Dedifferentiated amniotic fluid mesenchymal stem cell (primary cell): ENCODE measurements around the gene DRC7.
A peak's percentile ranks its signal among the peaks of the same experiment; 100 is the strongest.

Source experiments
- DNase-seq: peaks from one replicate; pipeline ENCODE4 v3.0.0-alpha.2; 2016; ENCODE audit errors: extremely low spot score

Gene DRC7, protein sequence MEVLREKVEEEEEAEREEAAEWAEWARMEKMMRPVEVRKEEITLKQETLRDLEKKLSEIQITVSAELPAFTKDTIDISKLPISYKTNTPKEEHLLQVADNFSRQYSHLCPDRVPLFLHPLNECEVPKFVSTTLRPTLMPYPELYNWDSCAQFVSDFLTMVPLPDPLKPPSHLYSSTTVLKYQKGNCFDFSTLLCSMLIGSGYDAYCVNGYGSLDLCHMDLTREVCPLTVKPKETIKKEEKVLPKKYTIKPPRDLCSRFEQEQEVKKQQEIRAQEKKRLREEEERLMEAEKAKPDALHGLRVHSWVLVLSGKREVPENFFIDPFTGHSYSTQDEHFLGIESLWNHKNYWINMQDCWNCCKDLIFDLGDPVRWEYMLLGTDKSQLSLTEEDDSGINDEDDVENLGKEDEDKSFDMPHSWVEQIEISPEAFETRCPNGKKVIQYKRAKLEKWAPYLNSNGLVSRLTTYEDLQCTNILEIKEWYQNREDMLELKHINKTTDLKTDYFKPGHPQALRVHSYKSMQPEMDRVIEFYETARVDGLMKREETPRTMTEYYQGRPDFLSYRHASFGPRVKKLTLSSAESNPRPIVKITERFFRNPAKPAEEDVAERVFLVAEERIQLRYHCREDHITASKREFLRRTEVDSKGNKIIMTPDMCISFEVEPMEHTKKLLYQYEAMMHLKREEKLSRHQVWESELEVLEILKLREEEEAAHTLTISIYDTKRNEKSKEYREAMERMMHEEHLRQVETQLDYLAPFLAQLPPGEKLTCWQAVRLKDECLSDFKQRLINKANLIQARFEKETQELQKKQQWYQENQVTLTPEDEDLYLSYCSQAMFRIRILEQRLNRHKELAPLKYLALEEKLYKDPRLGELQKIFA

DNA sequence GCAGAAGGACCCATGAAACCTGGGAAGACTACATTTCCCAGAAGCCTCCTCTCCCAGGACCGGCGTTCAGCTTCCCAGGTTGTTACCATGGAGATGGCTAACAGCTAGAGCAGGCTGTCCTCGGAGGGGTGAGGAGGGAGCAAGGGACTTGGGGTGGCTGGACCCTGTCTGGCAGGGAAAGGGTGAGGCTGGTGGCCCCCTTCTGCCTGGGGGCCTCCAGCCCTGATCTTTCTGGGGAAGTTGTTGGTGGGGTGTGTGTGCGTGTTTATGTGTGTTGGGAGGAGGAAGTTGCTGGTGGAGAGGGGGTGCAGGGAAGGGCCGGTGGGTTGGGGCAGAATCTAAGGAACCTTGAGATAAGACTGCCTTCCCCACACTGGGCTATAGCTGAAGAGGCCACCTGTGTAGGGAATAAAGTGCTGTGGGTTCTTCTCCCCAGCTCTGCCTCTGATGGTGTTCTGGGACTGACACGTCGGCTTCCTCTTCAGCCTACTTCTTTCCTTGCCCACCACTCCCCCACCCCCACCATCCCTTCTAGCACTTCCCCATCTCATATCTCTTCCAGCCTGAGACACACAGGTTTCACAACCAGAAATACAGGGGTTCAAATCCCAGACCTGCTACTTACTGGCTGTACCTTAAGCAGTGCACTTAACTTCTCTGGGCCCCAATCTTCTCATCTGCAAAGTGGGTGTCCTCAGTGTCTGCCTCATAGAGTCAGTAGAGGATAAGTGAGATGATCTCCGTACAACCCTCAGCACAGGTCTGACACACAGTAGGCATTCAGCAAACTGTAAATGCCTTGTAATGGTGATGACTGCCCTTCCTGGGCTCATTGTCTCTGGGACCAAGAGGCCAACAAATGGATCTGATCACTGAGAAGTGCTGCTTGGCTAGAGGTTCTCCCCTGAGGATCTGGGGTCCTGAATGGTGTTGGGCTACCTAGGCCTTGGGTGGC is at the start of gene DRC7:
Gene DRC7, plus strand, starts transcription at position 82 of the 955 bp plus-strand sequence. CDS start 3,144 bp downstream, outside the sequence.
- DNase-seq = no peak

DNA sequence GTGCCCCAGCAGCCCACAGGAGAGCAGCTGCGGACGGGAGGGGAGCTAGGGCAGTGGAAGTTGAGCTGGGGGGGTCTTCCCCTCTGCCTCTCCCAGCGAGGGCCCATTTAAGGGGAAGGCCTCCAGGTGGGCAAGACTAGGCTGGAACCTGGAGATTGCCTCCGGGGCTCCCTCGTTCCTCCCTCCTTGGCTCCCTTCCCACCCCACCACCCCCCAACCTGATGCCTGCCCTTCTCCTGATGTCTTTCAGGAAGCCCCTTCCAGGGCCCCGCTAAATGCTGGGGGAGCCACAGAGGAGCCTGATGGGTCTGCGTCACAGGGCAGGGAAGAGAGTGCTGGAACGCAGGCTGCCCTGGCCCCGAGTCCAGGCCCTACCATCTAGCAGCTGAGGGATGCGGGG is 49.4 kb upstream of the DRC7 start:
- no peak for DNase-seq

DNA sequence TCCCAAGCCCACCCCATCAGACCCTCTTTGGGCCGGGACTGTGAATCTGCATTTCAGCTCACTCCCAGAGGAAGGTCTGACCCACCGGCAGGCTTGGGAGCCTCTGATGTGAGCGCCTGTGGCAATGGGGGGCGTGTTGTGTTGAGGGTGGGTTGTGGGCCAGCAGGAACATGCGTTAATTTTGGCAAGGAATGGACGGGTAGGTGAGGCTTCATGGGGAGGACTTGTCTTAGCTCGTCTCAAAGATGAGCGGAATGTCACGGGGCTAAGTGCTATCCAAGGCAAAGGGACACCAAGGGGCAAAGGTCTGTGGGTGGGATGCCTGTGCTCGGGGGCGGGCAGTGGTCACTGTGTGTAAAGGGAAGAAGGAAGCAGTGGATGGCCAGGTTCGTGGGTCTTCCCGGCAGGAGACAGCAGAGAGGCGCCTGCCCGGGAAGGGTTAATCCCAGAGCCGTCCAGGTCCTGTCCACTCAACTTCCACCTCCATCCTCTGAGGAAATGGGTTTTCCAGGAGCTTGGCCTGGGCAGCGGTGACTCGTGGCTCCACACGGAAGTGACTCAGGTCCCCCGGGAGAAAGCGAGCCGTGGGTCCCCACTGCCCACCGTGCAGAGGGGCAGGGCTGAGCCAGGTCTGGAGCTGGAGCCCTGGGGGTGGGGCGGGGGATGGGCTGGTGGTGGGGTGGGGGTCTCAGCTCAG is 48.8 kb upstream of the DRC7 start:
- no peak for DNase-seq

DNA sequence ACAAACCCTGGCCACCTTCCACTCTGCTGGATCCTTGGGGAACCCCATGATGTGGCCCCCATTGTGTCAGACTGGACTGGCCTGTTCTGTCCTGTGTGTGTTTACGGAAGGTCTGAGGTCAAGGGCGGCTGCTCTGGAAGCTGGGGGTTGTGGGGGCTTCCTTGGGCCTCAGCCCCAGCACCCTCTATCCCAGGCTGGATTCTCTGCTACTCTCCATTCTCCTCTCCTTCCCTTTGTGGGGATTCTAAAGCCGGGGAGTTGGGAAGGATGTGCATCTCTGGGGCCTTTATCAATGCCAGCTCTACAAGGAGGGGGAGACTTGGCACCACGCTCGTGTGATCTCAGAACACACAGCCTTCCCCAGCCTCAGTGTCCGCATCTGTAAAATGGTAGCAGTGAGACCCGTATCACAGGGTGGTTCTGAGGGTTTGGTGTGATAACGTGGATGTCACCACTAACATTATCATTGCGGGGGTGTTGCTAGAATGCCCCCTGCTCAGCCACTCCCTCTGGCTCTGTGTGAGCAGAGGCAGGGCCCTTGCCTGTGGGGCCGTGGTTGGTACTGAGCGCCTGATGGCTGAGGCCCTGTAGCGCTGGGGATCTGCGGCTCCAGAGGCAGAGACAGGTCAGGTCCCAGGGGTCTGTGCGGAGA is 48.1 kb upstream of the DRC7 start:
- DNase-seq = no peak

DNA sequence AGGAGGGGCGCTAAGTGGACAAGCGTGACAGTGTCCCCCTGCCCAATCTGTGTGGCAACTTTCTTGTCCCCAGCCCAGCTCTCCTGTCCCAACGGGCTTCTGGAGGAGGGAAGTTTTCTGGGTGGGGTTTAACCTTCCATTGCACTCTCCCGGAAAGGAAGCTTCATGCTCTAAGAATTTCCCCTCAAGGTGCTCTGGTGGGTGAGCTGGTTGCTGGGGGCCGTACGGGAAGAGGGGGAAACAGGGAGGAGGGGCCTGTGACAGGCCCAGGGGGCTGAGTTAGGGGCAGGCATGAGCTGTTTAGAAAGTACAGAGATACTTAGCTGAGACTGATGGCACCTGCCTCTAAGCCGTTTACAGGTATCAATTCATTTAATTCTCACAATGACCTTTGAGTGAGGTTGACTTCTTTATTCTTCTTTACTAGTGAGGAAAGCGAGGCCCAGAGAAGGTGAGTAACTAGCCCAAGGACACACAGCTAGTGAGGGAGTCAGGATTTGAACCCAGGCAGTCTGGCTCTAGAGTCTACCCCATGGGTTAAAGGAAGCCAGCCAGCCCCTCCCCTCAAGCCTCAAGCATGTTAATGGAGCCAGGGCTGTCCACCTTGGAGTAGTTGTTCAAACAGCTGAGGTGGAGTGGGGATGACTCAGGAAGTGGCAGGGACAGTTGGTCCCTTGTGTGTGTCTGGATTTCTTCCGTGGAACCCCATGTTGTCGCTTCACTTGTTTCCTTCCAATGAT is 47.3 kb upstream of the DRC7 start:
- DNase-seq = no peak

DNA sequence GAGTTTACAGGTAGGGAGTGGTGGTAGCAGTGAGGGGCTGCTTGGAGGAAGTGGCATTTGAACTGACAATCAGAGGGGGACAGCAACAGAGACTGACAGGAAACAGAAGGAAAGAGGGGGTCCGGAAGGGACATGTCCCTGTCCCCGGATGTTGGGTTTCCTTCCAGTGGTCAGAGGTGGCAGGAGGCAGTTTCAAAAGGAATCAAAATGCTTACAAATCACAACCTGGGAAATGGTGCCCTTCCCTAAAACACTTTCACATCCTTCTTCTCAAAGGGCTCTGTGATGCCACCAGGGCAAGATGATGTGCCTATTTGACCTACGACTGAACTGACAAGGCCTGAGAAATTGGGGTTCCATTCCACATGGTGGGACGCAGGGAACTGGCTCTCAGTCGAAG is 46.5 kb upstream of the DRC7 start:
- no peak for DNase-seq

DNA sequence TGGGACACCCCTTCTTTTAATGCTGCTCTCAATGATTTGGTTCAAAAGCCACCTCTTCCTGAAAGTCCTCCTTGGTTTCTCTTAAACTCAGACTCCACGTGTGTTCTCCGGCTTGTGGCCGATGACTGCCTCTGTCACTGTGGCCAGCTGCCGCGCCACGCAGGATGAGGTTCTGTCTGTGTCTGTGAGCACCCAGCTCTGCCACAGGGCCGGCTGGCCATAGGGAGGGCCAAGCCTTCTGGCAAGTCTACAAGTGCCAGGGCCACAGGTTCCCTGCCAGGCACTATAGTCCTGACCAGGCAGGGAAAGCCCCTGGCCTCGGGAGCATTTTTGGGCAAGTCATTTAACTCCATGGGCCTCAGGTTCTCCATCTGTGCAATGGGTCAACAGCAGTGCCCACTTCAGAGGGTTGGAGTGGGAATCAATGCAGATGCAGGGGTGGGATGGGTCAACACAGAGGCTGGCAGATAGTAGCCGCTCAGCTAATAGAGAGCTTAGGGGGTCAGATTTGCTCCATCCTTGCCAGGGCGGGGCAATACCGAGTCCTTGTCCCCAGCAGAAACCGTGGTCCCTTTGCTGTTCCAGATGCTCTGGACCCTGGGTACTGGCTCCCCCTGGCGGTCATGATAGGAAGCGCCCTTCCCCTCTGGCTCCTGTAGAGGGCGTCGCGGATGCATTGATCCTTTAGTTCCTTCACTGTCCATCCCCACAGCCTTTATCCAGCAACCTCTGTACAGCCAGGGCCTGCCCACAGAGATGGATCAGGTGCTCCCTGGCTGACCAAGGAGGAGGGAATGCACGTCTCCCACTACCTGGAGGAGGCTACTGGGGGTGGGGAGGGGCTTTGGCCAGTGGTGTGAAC is 45.8 kb upstream of the DRC7 start:
- DNase-seq = peak; percentile 63

DNA sequence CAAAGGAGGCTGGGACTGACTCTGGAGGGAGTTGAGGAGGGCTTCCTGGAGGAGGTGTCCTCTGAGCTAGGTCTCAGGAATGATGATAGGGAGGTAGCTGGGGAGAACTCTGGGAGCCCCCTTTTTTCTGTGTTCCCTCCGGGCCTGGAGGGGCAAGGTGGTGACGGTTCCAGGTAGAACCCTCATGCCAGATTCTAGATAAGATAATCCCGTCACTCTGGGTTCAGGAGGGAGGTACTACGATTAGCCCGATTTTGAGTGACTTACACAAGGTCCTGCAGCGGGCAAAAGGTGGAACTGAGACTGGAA is 45.2 kb upstream of the DRC7 start:
- no peak for DNase-seq

DNA sequence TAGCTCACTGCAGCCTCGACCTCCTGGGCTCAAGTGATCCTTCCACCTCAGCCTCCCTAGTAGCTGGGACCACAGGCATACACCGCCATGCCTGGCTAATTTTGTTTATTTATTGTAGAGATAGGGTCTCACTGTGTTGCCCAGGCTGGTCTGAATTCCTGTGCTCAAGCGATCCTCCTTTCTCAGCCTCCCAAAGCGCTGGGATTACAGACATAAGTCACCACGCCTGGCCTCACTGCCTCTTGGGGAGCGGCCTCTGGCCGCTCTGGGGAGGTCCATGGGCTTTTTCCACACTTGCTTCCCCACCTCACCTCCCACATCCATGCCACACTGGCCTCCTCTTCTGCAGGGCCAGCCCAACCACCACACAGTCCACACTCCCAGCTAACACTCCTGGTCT is 44.8 kb upstream of the DRC7 start:
- no peak for DNase-seq

DNA sequence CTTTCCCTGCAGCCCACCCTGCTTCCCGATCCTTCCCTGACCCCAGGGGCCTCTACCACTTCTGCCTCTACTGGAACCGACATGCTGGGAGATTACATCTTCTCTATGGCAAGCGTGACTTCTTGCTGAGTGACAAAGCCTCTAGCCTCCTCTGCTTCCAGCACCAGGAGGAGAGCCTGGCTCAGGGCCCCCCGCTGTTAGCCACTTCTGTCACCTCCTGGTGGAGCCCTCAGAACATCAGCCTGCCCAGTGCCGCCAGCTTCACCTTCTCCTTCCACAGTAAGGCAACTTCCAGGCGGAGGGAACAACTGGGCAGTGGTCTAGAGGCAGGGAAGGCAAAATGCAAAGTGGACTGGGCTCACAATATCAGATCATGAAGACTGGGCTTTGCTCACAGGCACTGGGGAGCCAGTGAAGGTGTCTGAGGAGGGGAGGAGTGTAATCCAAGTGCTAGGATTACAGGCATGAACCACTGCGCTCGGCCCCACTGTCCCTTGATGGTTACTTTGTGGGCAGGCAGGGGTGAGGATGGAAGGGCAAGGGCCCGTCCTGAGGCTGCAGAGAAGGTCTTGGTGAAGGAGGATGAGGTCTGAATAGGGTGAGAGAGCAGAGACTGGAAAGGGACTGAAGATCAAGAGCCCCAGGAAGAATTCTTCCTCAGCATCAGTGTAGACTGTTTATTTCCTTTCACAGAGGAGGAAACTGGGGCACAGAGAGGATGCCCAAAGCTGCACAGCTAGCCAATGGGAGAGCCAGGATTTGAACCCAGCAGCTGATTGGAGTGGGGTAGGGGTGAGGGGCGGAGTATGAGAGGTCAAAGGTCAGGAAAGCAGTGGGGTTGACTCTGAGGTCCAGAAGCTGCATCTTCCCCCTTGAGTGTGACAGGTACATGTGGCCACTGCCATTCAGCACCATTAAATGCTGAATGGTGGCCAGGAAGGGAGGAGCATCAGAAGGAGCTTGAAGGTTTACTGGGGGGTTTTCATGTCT is 43.0 kb upstream of the DRC7 start:
- DNase-seq = no peak

DNA sequence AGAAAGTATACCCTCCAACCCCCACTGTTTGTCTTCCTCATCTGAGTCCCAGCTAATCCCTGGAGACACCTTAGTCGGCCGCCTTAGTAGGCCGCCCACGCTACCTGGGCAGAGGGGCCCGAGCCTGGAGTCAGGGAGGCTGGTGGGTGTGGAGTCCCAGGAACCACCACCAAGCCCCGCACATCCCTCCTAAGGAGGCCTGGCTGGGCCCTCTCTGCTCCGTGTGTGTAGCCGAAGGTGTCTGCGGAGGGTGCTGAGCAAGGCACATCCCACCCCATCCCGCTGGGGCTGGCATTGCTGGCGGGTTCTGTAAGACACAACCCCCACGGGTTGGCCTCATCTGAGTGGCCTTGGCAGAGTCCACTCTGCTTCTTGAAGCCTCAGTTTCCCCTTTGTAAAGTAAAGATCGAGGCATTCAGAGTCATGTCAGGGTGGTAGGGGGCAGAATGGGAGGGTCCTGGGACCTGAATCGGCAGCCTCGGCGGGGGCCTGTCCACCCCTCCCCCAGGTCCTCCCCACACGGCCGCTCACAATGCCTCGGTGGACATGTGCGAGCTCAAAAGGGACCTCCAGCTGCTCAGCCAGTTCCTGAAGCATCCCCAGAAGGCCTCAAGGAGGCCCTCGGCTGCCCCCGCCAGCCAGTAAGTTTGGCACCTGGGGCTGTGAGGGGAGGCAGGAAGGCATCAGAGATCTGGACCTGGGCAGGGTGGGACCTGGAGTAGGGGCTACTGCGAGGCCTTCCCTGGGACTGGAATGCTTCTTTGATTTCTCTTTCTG is 41.7 kb upstream of the DRC7 start:
- no peak for DNase-seq

DNA sequence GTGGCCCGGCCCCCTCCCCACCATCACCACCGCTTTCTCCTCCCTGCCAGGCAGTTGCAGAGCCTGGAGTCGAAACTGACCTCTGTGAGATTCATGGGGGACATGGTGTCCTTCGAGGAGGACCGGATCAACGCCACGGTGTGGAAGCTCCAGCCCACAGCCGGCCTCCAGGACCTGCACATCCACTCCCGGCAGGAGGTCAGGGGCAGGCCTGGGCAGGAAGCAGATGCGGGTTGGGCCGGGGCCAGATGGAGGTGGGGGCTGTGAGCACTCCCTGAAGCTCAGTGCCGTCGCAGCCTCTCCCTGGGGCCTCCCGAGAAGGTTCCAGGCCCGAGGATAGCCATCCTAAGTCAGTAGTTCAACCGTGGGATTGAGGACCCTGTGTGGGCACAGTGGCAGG is 40.7 kb upstream of the DRC7 start:
- no peak for DNase-seq

DNA sequence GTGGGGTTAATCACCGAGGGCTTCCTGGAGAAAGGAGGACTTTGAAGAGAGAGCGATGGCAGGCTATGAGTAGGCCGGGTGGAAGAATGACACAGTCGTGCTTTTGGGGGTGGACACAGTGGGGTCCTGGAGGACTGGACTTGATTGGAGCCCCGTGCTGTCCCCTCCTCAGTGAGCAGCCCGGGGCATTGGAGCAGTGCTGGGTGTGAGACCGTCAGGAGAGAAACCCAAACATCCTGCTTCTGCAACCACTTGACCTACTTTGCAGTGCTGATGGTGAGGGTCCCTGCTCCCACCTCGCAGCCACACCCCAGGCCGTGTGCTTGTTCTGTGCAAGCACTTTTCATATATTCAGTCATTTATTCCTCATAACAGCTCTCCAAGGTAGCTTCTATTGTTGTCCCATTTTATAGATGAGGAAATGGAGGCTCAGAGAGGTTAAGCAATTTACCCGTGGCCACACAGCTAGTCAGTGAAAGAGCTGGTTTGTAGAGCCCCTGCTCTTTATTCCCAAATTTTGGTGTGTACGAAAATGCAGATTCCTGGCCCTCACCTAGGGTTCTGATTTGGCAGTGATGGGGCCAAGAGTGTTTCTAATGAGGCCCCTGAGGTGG is 38.2 kb upstream of the DRC7 start:
- no peak for DNase-seq

DNA sequence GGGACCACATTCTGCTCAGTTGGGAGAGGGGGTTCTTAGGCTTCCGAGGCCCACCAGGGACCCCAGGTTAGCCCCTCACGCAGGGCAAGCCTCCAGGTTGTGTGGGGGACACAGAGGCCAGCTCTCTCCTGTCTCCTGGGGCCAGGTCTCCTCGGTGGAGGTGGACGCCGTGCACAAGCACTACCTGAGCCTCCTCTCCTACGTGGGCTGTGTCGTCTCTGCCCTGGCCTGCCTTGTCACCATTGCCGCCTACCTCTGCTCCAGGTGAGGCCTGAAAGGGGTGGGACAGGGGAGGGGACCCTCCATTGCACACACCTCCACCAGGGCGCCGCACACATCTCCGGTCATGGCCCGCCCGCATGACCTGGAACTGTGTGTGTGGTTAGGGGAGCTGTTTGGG is 37.4 kb upstream of the DRC7 start:
- no peak for DNase-seq

DNA sequence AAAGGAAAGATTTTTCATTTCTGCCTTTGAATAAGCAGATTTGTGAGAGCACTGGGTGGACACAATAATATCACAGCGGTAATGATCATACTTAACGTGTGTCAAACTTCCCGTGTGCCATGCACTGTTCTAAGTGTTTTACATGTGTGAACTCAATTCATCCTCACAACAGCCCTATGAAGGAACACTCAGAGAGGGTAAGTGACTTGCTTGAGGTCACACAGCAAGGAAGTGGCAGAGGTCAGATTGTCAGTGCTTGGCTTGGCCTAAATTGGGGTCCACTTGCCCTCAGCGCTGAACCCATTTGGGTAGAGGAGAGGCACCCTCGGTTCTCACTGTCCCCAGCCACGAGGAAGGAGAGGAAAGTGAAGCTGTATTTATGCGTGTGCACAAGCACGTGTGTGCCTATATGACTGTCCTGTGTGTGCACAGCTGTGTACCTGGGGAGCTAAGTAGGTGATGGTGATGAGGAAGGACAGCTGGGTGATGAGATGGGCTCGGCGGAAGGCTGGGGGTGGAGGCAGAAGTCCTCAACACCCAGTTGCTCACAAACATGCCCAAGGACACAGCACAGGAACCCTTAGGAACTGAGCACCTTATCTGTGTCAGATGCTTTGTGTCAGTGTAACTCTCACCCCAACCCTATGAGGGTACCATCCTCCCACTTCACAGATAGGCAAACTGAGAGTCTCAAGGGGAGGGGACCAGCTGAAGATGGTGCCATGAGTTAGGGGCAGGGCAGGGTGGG is 36.3 kb upstream of the DRC7 start:
- no peak for DNase-seq
